Ishikawa (cell line): Measurements from ENCODE around the gene CSNK1G3.

Experiments used
- CEBPB ChIP-seq: IDR thresholded peaks from 2 replicates; pipeline ENCODE4 v1.6.1; 2012
- EP300 ChIP-seq: IDR thresholded peaks from 2 replicates; pipeline ENCODE4 v1.6.1; 2012; ENCODE audit warnings: borderline replicate concordance
- NFIC ChIP-seq: IDR thresholded peaks from 2 replicates; pipeline ENCODE4 v1.6.1; 2012
- REST ChIP-seq: IDR thresholded peaks from 2 replicates; pipeline ENCODE4 v1.6.1; 2012; ENCODE audit warnings: low read depth, mild to moderate bottlenecking
- TAF1 ChIP-seq: IDR thresholded peaks from 2 replicates; pipeline ENCODE4 v1.6.1; 2012; ENCODE audit warnings: low read depth, mild to moderate bottlenecking
- TEAD4 ChIP-seq: IDR thresholded peaks from 2 replicates; pipeline ENCODE4 v1.6.1; 2012
- USF1 ChIP-seq: IDR thresholded peaks from 2 replicates; pipeline ENCODE4 v1.6.1; 2012

- TF ChIP-seq REST (no peak), TEAD4 (no peak), EP300 (no peak), CEBPB (no peak), NFIC (no peak), USF1 (no peak), TAF1 (no peak)
Measured at GRCh38 chr5:123502120-123502519, 9.9 kb upstream of the CSNK1G3 start.
